Superior temporal gyrus (tissue), 1 donor: ENCODE results near the gene CHMP3.
"Not testable (repeated sequence)": the region's sequence is repeated elsewhere in the genome, so short reads cannot be mapped to it uniquely, and the experiment has no call there.

ENCODE experiments used
- DNase-seq: peaks from one replicate; pipeline ENCODE4 v3.0.0-alpha.2; 2016; ENCODE audit errors: extremely low spot score

Gene CHMP3

GRCh38 chr2:86562922-86563649, at the start of gene CHMP3:
CHMP3 (minus strand) TSS chr2:86563443; CDS start chr2:86563348, 95 bp downstream.
- DNase-seq, result peak; percentile 99

- DNase-seq, result no peak
Observed at GRCh38 chr2:86610871-86611270, 47.6 kb upstream of the CHMP3 start.

- no peak for DNase-seq
Observed at GRCh38 chr2:86608832-86609410, 45.7 kb upstream of the CHMP3 start.

- DNase-seq, result no peak
Observed at GRCh38 chr2:86603905-86604304, 40.7 kb upstream of the CHMP3 start.

- no peak for DNase-seq
Observed at GRCh38 chr2:86598966-86599365, 35.7 kb upstream of the CHMP3 start.

GRCh38 chr2:86596118-86596517, 32.9 kb upstream of the CHMP3 start:
- DNase-seq, result no peak

- no peak for DNase-seq
Observed at GRCh38 chr2:86593266-86593665, 30.0 kb upstream of the CHMP3 start.

GRCh38 chr2:86592547-86593230, 29.4 kb upstream of the CHMP3 start:
- DNase-seq, result peak; percentile 52

GRCh38 chr2:86589701-86590100, 26.5 kb upstream of the CHMP3 start:
- DNase-seq, result not testable (repeated sequence)

- DNase-seq, result no peak
Observed at GRCh38 chr2:86584151-86584913, 21.1 kb upstream of the CHMP3 start.

GRCh38 chr2:86580560-86580959, 17.3 kb upstream of the CHMP3 start:
- no peak for DNase-seq

GRCh38 chr2:86577817-86578456, 14.7 kb upstream of the CHMP3 start:
- DNase-seq, result no peak

- no peak for DNase-seq
Observed at GRCh38 chr2:86570059-86570458, 6.8 kb upstream of the CHMP3 start.

GRCh38 chr2:86566821-86567190, 3.6 kb upstream of the CHMP3 start:
- DNase-seq, result no peak

GRCh38 chr2:86566158-86566820, 3.0 kb upstream of the CHMP3 start:
- peak; percentile 79 for DNase-seq

- DNase-seq, result no peak
Observed at GRCh38 chr2:86563650-86564061, 413 bp upstream of the CHMP3 start.

- no peak for DNase-seq
Observed at GRCh38 chr2:86562485-86562921, 740 bp downstream of the CHMP3 start.

- no peak for DNase-seq
Observed at GRCh38 chr2:86557836-86558235, 5.4 kb downstream of the CHMP3 start.

- DNase-seq, result no peak
Observed at GRCh38 chr2:86556508-86556907, 6.7 kb downstream of the CHMP3 start.

GRCh38 chr2:86552889-86553288, 10.4 kb downstream of the CHMP3 start:
- no peak for DNase-seq
